DOHH2 (cell line): ENCODE measurements around the gene ARL6IP1.

Experiments
- EZH2phosphoT487 ChIP-seq: fragments of 200-600 bp; sonication (generic); IDR thresholded peaks from 2 replicates; pipeline ENCODE4 v1.6.1; 2017; ENCODE audit warnings: borderline replicate concordance, mild to moderate bottlenecking, antibody characterized with exemption, low read length, moderate library complexity, mixed read lengths
- TF ChIP-seq, protein P1 (sequence below): fragments of 200-600 bp; sonication (generic); IDR thresholded peaks from one replicate; pipeline ENCODE4 v1.5.1; 2014; ENCODE audit warnings: antibody characterized with exemption, mild to moderate bottlenecking, low read depth, low read length; ENCODE audit not compliant: poor library complexity, severe bottlenecking

DNA sequence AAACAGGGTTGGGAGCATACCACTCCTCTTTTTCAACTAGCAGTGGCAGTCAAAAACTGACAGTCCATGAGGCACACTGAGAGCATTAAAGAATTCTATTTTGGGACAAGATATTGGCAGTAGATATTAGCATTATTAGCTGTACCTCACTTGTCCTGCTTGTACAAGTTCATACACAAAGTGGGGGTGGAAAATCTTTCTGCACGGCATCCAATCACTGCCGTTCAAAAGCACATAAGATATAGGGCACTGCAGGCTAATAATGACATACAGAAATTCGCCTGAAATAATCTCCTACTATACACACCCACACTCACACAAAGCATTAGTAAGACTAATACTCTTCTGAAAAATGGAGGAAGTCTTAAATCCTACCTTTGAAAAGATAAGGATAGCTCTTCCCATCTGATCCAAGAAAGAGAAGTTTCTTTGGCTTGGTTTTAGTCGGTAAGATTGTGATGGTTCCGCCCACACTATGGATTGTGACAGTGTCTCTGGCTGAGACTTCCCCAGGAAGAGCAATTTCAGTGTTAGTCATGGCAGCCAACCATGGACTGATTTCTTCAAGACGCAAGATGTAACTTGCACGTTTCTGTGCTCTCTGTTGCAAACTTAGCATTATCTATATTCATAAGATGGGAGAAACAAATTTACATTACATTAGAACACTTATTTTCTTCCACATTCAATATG lies 40.6 kb upstream of the ARL6IP1 start:
- TF ChIP-seq, protein P1, sequence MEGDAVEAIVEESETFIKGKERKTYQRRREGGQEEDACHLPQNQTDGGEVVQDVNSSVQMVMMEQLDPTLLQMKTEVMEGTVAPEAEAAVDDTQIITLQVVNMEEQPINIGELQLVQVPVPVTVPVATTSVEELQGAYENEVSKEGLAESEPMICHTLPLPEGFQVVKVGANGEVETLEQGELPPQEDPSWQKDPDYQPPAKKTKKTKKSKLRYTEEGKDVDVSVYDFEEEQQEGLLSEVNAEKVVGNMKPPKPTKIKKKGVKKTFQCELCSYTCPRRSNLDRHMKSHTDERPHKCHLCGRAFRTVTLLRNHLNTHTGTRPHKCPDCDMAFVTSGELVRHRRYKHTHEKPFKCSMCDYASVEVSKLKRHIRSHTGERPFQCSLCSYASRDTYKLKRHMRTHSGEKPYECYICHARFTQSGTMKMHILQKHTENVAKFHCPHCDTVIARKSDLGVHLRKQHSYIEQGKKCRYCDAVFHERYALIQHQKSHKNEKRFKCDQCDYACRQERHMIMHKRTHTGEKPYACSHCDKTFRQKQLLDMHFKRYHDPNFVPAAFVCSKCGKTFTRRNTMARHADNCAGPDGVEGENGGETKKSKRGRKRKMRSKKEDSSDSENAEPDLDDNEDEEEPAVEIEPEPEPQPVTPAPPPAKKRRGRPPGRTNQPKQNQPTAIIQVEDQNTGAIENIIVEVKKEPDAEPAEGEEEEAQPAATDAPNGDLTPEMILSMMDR: no peak
- TF ChIP-seq EZH2phosphoT487: no peak
